NT2/D1 (cell line): ENCODE measurements around the gene C19orf38.

ENCODE experiments used
- YY1 ChIP-seq: IDR thresholded peaks from 2 replicates; pipeline ENCODE4 v1.6.1; 2011; ENCODE audit not compliant: insufficient read length, insufficient read depth
- ZNF274 ChIP-seq: IDR thresholded peaks from 2 replicates; pipeline ENCODE4 v1.6.1; 2011; ENCODE audit warnings: mild to moderate bottlenecking, low read depth, low read length

DNA sequence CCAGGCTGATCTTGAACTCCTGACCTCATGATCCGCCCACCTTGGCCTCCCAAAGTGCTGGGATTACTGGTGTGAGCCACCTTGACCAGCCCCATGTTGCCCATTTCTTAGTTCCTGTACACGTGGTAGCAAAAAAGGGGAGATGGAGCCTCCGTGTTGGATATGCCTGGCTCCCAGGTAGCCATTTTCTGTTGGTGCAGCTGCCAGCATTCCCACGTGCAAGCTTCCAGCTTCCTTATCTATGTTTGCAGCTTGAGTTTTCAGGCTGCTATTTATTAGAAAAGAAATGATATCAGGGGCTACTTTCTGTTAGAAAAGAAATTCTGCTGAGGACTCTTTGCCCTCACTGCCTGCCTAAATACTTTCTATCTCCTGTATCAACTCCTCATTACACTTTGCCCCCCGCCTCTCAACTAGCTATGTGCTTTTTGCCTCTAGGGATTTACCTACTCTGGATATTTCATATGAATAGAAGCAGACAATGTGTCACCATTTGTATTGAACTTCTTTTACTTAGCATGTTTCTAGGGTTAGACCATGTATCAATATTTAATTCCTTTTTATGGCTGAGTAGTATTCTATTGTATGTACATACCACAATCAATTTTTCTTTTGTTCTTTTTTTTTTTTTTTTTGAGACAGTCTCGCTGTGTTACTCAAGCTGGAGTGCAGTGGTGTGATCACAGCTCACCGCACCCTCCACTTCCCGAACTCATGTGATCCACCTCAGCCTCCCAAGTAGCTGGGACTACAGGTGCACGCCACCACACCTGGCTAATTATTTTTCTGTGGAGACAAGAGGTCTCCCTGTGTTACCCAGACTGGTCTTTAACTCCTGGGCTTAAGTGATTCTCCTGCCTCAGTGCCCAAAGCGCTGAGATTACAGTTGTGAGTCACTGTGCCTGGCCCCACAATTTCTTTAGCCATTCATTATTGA, 8.8 kb upstream of the C19orf38 start:
- TF ChIP-seq ZNF274 (no peak), YY1 (no peak)
